Right forelimb (tissue), 1 donor: ENCODE measurements around the gene MUC16.
"Not testable (repeated sequence)": the region's sequence is repeated elsewhere in the genome, so short reads cannot be mapped to it uniquely, and the experiment has no call there.

Experiments
- DNase-seq: peaks from one replicate; pipeline ENCODE4 v3.0.0-alpha.2; 2018

Gene MUC16

DNA sequence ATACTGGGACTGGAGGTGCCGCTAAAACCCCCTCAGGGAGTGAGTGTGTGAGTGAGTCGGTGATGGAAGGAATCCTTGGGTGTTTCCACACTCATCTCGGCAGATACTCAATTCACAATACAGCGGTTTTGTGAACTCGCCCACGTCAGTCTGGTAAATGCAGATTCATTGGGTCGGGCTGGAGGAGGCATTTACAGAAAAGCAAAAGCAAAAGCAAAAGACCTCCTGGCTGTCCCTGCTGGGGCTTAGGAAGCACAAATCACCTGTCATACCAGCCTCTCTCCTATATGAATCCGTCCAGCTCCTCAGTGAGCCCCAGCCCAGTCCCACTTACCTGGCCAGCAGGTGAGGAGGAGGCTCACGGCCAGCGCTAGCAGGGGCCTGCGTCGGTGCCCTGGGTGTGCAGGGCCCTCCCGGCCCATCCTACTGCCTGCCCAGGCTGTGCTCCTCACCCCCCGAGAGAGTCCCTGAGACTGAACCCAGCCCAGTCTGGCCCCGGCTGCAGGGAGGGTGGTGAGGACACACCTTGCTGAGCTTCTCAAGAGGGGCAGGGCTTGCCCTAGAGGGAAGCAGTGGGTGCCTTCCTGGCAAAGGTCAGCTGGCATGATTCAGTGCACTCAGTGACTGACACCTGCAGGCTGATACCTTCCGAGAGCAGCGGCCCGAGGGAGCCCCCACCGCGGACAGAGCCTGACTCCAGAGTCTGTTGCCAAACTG lies at the start of gene MUC16:
TSS of gene MUC16 (minus strand) at position 475 of the 717 bp plus-strand sequence.
- no peak for DNase-seq

DNA sequence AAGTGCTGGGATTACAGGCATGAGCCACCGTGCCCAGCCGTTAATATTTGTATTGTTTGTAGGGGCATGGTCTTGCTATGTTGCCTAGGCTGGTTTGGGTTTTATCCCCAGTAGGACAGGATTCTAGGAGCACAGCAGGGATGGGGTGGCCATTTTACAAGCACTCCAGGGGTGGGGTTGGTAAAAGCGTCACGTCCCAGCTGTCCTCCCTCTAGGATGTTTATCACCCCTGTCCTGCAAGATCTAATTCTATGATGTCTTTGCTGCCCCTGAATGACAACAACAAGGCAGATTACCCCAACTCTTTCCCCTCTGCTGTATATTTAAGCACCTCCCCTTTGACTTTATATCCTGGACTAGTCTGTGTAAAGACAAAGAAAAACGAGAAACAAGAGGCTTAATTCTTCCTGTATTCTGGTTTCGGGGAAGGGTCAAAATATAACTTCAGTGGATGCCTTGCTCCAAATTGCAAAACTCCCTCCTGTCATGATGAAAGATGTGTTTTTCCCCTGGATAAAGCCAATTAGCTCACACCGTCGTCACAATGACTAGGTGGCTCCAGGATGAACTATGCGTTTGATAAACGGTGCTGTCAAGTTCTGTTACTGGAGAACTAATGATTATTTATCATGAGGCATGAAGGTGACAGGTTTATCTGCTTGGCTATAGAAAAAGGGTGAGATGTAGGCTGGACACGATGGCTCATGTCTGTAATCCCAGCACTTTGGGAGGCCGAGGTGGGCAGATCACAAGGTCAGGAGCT lies 48.9 kb upstream of the MUC16 start:
- no peak for DNase-seq

DNA sequence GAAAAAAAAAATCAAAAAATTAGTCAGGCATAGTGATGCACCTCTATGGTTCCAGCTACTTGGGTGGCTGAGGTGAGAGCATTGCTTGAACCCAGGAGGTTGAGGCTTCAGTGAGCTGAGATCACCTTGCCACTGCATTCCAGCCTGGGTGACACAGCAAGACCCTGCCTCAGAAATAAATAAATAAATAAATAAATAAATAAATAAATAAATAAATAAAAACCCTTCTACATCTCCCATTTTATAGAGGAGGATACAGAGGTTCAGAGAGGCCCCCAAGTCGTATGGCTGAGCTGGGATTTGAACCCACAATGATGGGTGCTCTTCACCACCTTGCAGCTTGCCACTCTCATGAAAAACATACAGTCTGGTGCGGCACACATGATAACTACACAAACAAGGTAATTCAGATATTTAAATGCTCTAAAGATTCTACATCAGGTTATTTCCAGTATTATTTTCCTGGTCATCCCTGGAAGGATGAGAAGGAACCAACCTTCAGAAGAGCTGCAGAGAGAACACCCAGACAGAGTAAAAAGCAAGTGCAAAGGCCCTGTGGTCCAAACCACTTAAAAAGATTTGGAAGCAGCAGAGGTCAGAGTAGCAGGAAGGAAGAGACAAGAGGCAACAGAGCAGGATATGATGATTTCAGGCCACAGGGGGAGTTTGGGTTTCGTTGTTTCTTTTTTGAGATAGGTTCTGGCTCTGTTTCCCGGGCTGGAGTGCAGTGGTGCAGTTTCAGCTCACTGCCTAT lies 47.5 kb upstream of the MUC16 start:
- no peak for DNase-seq

DNA sequence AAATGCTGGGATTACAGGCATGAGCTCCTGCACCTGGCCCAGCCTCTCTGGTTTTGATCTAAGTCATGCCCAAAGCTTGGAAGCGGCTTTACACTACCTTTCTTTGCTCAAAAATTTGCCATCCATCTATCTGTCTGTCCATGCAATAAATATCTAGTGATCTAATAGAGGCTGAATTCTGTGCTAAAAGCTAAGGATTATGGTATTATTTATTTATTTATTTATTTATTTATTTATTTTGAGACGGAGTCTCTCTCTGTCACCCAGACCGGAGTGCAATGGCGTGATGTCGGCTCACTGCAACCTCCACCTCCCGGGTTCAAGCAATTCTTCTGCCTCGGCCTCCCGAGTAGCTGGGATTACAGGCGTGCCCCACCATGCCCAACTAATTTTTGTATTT lies 45.9 kb upstream of the MUC16 start:
- DNase-seq, result not testable (repeated sequence)

DNA sequence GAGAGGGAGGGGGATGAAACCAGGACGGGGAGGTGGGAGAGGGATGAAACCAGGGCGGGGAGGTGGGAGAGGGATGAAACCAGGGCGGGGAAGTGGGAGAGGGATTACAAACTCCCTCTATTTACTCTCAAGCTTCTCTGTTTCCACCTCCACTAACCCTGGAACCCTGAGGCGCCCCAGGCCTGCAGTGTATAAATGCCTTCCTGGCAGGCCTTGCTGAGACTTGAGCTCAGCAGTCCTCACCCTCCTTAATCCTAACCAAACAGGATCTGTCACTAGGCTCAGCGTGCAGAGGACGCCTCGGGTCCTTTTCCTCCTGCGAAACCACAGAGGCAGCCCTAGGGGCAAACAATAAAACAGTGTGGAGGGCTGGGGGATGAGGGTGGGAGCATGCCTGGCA lies 44.6 kb upstream of the MUC16 start:
- DNase-seq, result no peak

DNA sequence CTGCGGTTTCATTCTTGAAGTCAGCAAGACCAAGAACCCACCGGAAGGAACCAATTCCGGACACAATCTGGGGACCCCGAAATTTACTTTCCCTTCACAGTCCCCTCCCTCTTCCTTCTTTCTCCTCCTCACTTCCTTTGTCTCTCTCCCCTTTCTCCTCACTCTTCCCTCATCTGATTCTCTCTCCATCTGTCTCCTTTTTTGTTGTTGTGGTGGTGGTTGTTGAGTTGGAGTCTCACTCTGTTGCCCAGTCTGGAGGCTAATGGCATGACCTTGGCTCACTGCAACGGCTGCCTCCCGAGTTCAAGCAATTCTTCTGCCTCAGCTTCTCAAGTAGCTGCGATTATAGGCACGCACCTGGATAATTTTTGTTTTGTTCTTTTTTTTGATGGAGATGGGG lies 44.0 kb upstream of the MUC16 start:
- DNase-seq, result no peak

DNA sequence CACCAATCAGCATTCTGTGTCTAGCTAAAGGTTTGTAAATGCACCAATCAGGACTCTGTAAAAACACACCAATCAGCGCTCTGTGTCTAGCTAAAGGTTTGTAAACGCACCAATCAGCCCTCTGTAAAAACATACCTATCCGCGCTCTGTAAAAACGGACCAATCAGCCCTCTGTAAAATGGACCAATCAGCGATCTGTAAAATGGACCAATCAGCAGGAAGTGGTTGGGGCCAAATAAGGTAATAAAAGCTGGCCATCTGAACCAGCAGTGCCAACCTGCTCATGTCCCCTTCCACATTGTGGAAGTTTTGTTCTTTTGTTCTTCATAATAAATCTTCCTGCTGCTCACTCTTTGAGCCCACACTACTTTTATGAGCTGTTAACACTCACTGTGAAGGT lies 43.5 kb upstream of the MUC16 start:
- not testable (repeated sequence) for DNase-seq

DNA sequence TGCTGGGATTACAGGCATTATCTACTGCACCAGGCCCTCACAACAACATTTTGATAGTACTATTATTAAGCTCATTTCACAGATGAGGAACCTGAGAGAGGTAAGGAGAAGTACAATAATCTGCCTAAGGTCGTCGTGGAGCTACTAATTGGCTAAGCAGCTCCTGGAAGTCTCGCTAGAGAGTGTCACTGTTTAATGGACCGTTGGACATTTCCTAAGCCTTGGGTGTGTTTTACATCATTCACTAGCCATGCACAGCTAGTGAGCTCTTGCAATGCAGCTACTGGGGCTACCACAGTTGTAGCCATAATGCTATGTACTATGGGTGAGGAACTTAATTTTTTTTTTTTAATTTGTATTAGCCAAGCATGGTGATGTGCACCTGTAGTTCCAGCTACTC lies 42.7 kb upstream of the MUC16 start:
- DNase-seq, result no peak

DNA sequence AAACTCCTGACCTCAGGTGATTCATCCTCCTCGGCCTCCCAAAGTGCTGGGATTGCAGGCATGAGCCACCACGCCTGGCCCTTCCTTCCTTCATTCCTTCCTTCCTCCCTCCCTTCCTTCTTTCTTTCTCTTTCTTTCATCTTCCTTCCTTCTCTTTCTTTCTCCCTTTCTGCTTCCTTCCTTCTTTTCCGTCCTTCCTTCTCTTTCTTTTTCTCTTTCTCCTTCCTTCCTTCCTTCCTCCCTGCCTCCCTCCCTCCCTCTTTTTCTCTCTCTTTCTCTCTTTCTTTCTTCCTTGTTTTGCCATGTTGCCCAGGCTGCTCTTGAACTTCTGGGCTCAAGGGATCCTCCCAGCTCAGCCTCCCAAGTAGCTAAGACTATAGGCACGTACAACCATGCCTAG lies 36.5 kb upstream of the MUC16 start:
- DNase-seq, result no peak

DNA sequence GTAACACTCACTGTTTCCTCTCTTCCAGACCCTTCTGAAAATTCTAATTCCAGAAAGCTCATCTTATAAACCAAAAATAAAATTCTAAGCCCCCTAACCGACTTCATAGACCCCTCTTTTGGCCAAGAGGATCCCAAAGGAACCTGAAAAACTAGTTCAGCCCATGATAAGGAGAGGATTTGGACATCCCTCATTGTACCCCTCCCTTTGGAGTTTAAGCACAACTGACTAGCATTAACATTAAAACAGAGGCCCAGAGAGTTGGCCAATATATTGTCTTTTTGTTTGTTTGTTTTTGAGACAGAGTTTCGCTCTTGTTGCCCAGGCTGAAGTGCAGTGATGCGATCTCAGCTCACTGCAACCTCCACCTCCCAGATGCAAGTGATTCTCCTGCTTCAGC lies 34.2 kb upstream of the MUC16 start:
- DNase-seq, result no peak

DNA sequence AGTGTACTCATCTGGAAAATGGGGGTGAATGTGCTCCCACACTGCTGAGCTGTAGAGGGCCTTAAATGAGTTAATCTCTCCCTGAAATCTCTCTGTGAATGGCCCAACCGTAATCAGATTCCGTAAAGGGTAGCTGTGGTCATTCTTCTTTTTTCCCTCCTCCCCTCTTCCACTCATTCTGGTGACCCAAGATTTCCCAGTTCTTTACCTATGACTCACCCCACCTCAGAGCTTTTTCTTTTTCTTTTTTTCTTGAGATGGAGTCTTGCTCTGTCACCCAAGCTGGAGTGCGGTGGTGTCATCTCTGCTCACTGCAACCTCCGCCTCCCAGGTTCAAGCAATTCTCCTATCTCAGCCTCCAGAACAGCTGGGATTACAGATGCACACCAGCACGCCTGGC lies 33.3 kb upstream of the MUC16 start:
- DNase-seq, result no peak

DNA sequence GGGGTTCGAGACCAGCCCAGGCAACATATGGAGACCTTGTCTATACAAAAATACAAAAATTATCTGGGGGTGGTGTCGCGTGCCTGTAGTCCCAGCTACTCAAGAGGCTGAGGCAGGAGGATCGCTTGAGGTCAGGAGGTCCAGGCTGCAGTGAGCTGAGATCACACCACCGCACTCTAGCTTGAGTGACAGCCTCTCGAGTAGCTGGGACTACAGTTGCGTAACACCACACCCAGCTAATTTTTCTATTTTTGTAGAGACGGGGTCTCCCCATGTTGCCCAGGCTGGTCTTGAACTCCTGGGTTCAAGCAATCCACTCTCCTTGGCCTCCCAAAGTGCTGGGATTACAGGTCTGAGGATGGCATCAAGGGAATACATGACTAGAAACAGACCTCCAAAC lies 30.8 kb upstream of the MUC16 start:
- DNase-seq, result no peak

DNA sequence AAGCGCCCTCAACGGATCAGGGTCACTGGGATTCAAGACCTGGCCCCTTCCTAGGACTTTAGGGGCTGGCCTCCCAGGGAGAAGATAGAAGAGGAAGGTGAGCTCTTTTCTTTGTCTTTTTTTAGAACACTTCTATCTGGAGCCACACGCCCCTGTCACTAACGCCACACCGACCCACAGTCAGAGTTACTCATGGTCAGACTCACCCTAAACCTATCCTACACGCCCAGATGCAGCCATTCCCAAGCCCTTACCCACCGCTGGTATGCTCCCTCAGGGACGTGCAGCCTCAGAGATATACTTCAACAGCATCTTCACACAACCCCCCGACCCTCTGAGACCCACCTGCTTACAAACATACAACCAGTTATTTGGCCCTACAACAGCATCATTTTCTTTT lies 29.9 kb upstream of the MUC16 start:
- no peak for DNase-seq

DNA sequence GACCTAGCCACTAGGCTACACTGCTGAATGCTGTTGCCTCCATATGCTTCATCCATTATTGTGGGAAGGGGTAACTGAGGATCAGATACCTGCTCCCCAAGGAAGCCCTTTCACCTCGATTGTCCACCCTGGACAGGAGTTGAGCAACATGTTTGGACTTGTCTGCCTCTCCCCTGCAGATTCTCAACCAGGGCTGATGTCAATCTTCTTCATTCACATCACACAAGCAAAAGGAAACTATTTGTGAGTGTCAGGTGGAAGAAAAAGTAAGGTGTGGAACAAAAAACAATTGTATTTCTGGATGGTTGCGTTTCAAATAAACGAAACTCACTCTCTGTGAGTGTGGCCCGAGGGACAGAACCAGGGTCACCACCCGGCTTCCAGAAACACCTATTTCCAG lies 29.5 kb upstream of the MUC16 start:
- no peak for DNase-seq

DNA sequence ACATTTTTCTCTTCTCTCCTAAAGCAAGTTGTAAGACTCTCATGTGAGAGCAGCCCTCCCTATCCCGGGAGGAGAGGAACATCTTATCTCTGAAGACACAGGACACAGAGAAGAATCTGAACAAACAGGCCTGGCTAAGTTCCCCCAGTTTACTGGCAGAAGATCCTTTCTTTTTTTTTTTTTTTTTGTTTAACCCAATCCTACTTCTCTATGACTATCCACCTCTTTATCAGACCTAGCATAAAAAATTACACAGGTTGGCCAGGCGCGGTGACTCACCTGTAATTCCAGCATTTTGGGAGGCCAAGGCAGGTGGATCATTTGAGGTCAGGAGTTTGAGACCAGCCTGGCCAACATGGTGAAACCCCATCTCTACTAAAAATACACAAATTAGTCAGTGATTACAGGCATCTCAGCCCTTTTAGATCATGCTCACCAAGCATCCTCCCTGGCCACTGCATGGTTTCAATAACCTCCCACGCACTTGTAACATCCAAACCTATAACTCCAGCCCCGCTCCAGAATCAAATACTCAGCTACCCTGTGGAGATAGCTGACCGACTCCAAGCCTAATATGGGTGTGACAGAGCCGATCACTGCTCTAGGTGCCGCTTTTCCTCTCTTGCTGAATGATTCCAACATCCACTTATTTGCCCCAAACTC lies 27.3 kb upstream of the MUC16 start:
- DNase-seq, result no peak

DNA sequence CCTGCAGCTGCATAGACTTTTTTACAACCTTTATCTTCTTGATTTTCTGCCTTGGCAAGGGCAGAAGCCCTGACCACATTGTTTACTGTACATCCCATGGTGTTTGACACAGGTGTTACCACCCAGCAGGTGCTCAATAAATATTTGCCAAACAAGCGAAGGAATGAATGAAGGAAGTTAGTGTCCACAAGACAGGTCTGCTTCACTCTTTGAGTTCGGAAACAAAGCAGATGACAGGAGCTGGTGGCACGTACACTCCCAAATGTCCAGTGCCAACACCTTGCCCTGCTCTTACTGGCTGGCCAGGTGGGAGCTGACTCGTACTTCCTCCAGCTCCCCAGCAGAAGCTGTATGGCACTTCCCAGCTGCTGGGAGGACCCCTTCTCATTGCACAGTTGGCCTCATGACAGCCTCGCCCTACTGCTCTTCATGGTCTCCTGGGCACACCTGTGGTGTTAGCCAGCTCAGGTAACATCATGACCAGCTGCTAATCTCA lies 22.0 kb upstream of the MUC16 start:
- DNase-seq, result no peak

DNA sequence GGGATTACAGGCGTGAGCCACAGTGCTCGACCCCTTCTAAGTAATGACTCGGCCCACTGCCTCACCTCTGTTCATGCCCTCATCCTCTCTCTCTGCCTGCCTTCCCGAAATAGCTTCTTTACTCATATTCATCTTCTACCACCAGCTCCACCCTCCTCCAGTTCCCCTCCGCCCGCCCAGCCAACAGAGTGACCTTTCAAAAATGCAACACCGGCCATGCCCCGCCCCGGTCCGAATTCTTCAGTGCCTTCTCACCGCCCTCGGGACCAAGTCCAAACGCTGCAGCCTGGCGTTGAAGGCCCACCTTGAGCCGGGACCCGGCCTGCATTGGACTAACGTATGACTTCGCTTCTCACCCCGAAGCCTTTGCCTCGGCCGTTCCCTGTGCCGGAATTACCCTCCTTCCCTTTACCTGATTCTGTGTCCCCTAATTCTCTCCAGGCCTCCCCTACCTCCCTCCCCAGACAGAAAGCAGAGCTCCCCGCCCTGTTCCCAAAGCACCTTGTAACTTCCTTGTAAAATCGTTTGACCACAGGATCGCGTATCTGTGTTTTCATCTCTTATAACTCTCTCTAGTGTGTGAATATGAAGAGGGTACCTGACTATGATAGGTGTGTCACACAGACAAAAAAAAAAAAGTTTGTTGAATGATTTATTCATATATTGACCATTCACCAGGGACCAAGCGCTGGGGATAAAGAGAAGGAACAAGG lies 8.1 kb upstream of the MUC16 start:
- no peak for DNase-seq

DNA sequence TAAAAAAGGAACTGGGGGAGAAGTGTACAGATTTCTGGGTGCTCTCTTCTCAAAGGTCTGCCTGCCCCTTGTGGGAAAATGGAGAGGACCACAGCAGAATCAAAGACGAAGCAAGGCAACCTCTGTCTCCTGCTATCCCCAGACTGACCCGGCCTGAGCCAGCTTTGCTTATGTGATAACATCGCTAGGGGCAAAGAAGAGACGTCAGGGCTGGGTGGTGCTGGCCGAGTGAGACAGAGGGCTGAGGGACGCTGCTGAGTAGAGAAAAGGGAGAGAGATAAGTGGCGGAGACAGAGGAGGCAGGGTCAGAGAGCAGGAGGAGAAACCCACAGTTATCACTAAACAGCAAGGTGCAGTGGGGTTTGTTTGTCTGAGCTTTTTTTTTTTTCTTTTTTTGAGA lies 4.6 kb upstream of the MUC16 start:
- DNase-seq, result no peak

DNA sequence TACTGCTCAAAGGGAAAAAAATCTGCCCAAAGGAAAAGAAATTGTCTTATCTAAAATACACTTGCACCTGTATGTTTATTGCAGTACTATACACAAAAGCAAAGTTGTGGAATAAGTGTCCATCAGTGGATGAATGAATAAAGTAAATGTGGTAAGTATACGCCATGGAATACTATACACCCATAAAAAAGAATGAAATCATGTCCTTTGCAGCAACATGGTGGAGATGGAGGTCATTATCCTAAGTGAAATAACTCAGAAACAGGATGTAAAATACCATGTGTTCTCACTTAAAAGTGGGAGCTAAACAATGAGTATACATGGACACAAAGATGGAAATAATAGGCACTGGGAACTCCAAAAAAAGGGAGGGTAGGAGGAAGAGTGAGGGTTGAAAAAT lies 3.8 kb upstream of the MUC16 start:
- no peak for DNase-seq

DNA sequence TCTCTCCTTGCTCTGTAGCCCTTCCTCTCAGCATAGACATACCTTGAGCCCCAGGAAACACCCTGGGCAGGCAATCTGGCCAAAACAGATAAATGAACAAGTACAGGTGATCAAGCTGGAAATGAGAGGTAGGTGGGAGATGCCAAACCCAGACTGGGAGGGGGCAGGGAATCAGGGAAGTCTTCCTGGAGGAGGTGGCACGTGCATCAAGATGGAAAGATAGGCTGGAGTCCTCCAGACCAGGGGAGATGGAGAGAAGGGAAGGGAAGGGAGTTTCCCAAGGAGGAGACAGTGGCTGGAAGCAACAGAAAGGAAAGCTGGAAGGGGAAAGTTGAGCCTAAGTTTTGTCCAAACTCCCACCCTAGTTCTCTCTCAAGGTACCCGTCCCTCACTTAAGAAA lies 1.7 kb upstream of the MUC16 start:
- no peak for DNase-seq

DNA sequence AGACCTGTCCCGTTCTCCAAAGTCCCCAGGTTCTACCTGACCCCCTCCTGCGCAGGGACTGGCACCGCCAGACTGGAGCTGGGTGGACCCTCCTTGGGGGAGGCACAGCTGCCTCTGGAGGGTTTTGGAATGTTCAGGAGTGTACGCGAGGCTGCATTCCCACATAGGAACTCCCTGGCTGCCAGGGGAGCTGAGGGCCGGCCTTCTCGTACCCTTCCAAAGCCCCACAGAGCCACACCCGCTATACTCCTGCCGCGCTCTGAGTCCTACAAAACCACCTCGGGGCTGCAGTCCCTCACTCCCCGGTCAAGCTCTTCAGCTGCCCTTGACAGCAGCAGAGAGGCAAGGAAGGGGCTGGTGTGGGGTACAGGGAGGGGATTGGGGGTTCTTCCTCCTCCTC lies 484 bp upstream of the MUC16 start:
- no peak for DNase-seq

DNA sequence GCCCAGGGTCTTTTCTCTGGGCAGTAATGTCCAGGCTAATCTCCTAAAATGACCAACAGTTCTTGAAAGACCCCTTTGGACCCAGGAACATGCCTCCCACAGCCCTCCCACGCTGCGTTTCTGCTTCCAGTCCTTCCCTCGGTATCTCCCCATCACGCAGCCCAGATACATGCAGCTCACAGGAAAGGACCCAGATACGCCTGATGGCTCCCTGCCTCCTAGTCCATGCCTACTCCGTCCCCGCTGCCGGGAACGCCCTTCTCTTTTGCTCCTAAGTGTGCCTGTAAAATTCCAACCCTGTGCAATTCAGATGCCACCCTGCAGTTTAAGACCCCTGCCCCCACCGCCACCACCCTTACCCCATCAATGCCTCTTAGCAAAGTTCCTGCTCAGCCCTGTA lies 778 bp downstream of the MUC16 start:
- no peak for DNase-seq

DNA sequence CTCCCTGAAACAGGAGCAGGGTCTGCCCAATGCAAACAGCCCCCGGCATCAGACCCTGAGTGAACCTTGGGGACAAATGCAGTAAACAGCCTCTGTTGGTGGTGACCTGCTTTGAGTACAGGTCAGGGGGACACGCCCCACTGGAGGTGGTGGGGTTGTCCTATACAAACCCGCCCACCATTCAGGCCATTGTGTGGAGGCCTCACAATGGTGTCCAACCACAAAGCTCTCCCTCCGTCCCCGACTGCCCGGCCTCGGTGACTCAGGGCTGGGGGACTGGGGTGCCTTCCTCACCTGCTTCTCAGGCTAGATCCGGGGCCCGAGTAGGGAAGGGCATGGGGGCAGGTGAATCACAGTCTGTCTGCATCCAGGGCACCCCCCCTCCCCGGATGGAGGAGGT lies 1.5 kb downstream of the MUC16 start:
- no peak for DNase-seq
